ENCODE data around the gene SUPT3H.

GRCh38 chr6:45369870-45370269 is 7.9 kb downstream of the SUPT3H start:
- TF ChIP-seq CTCF (IDR thresholded peaks at IDR 0.05) (no peak), EZH2 (IDR thresholded peaks at IDR 0.05; ENCODE audit: borderline replicate concordance, insufficient read depth, low read depth, low read length, poor library complexity, severe bottlenecking) (no peak)

Data from B cell (primary cell).